Limb (tissue), 2 donors: ENCODE measurements around the gene PRAMEF5.
"Not testable (repeated sequence)": the region's sequence is repeated elsewhere in the genome, so short reads cannot be mapped to it uniquely, and the experiment has no call there.

ENCODE experiments used
- DNase-seq, 2 donors: peaks; one replicate each; pipeline ENCODE4 v3.0.0-alpha.2; 2016; ENCODE audit errors: extremely low spot score in 2 of 2

The PRAMEF5 gene

DNA sequence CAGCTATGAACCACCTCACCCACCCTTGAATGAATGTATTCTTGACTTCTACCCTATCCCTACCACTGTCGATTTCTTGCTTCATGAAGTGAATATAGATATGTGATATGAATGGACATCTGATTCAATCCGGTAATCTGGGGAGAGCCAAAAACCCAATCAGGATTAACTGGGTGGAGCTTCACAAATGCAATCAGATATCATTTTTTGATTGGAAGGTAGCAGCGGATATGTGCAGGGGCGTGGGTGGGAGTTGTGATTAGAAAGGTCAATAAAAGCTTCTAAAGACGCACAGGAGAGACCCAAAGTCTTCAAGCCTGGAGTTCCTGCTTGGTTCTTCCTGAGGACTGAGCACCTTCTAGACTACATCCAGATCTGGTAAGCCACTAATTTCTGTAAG, at the start of gene PRAMEF5:
Gene PRAMEF5, plus strand, starts transcription at position 301 of the 400 bp plus-strand sequence. CDS start 5,071 bp downstream, outside the sequence.
- DNase-seq = not testable (repeated sequence)

DNA sequence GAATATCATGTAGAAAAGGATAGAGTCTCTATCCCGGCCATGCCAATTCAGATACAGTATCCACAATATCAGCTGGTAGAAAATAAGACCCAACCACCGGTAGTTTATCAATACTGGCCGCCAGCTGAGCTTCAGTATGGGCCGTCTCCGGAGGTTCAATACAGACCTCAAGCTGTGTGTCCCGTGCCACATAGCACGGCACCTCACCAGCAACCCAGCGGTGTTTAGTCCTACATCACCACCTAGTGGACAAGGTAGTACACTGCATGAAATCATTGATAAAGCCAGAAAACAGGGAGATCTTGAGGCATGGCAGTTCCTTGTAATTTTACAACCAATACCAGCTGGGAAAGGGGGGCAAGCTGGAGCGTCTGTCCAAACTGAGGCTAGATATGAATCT, 45.3 kb upstream of the PRAMEF5 start:
- DNase-seq = not testable (repeated sequence)

GRCh38 chr1:13216619-13217018, 37.4 kb upstream of the PRAMEF5 start:
- not testable (repeated sequence) for DNase-seq

- DNase-seq = not testable (repeated sequence)
Measured at GRCh38 chr1:13219203-13219602, 34.8 kb upstream of the PRAMEF5 start.

DNA sequence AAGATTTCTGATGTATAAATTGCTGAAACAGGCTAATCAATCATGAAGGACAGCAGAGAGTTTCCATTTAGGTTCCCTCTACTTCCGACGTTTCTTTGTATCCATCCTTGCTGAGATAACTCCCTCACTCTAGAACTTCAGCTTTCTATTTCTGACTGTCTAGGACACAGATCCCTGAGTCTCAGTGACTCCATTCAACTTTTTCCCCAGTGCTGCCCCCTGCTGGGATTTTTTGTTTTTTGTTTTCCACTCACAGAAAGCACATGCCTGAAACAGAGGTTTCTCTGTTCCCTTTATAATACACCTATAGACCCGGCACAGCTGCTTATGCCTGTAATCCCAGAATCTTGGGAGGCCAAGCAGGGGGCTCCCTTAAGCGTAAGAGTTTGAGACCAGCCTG, 31.2 kb upstream of the PRAMEF5 start:
- not testable (repeated sequence) for DNase-seq

DNA sequence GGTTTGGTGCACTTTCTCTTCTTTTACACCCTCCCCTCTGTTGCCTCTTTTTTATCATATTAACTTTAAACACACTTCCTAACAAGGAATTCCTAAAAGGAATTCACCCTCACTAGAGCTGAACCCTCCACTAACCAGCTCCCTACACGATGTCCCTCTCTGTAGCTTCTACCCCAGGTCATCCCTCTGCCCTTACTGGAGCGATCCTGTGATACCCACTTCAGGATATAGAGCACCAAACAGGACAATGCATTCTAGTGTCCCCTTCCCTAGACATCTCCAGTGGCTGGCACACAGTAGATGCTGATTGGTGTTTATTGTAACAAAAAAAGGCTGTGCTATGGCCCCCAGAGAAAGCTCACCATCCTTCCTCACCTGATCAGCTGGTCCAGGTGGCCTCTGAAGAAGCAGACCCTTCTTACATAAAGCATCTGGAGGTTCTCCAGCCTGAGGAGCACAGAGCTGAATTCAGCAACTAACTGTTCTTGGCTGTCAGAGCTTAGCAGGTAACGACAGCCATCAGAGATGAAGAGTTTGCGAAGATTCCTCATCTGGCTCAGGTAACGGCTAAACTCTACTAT, 29.4 kb upstream of the PRAMEF5 start:
- no peak for DNase-seq

- DNase-seq = not testable (repeated sequence)
Measured at GRCh38 chr1:13225675-13226204, 28.3 kb upstream of the PRAMEF5 start, which contains the start of gene PRAMEF18. TSS of gene PRAMEF18 (minus strand) at chr1:13226154. CDS start at chr1:13226106, 48 bp downstream.

GRCh38 chr1:13227271-13228055, 26.5 kb upstream of the PRAMEF5 start:
- not testable (repeated sequence) for DNase-seq

- DNase-seq = no peak
Measured at GRCh38 chr1:13228343-13228781, 25.6 kb upstream of the PRAMEF5 start.

DNA sequence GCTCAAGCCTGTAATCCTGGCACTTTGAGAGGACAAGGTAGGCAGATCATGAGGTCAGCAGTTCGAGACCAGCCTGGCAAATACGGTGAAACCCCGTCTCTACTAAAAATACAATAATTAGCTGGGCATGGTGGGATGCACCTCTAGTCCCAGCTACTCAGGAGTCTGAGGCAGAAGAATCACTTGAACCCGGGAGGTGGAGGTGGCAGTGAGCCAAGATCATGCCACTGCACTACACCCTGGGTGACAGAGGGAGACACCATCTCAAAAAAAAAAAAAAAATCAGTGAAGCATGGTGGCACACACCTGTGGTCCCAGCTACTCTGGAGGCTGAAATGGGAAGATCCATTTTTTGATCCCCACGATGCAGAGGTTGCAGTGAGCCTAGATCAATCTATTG, 23.9 kb upstream of the PRAMEF5 start:
- DNase-seq = not testable (repeated sequence)

DNA sequence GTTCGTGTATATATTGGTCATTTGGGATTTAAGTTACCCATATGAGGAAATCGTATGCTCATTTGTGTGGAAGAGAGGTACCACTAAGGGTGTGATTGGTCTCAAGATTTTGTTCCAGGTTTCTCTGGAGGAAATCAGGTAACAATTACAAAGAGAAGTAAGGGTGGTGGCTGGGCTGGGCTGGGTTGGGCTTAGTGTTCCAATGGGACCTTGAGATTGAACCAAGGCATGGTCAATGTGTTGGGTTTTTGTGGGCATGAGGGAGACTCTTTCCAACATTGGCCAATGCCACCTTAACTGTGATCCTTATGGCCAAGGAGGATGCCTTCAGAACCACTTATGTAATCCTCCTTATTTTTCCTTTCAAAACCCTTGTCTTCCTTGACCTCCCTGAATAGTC, 23.4 kb upstream of the PRAMEF5 start:
- DNase-seq = not testable (repeated sequence)

DNA sequence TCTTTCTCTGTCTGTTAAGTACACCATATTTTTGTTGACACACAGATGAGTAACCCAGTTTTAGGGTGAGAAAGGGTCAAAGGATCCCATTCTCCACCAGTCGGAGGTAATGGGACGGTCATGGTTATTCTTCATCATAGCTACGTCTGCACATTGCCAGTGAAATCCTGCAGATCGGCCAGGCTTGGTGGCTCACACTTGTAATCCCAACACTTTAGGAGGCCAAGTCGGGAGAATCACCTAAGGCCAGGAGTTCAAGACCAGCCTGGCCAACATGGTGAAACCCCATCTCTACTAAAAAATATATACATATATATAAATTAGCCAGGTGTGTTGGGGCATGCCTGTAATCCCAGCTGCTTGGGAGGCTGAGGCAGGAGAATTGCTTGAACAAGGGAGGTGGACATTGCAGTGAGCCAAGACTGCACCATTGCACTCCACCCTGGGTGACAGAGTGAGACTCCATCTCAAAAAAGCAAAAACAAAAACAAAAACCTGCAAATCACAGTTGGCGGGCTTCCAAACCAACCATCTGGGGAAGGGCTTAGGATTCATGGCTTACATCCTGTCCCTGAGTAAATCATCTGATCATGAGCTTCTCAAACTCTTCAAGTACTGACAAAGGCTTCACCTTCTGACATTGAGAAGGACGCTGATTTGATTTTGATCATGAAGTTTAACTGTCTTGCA, 22.8 kb upstream of the PRAMEF5 start:
- not testable (repeated sequence) for DNase-seq

- not testable (repeated sequence) for DNase-seq
Measured at GRCh38 chr1:13232056-13232455, 21.9 kb upstream of the PRAMEF5 start.

GRCh38 chr1:13234057-13234456, 19.9 kb upstream of the PRAMEF5 start:
- DNase-seq = not testable (repeated sequence)

DNA sequence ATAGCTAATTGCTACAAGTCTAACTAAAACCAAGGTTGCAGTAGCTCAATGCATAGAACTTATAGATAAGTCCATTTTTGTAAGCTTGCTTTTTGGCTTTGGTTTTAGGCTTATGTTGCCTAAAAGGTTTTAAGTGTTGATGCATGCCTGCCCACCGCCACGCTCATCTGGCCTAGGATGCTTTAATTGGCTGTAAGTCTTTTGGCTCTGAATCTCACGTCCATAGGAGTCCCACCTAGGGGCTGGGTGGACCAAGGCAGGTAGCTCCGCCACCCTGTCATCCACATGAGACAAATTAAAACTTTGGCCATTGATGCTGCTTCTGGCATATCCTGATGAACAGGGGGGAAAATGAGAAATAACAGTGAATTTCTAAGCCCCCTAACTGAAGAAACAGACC, 16.4 kb upstream of the PRAMEF5 start:
- DNase-seq = not testable (repeated sequence)

DNA sequence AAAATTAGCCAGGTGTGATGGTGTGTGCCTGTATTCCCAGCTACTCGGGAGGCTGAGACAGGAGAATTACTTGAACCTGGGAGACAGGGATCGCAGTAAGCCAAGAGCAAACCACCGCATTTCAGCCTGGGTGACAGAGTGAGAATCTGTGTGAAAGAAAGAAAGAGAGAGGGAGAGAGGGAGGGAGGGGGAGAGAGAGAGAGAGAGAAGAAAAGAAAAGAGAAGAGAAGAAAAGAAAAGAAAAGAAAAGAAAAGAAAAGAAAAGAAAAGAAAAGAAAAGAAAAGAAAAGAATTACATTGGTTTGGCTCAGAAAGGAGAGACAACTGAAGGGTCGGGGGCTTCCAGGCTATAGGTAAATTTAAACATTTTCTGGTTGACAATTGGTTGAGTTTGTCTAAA, 14.4 kb upstream of the PRAMEF5 start:
- DNase-seq = not testable (repeated sequence)

GRCh38 chr1:13243536-13244263, 10.3 kb upstream of the PRAMEF5 start:
- not testable (repeated sequence) for DNase-seq

DNA sequence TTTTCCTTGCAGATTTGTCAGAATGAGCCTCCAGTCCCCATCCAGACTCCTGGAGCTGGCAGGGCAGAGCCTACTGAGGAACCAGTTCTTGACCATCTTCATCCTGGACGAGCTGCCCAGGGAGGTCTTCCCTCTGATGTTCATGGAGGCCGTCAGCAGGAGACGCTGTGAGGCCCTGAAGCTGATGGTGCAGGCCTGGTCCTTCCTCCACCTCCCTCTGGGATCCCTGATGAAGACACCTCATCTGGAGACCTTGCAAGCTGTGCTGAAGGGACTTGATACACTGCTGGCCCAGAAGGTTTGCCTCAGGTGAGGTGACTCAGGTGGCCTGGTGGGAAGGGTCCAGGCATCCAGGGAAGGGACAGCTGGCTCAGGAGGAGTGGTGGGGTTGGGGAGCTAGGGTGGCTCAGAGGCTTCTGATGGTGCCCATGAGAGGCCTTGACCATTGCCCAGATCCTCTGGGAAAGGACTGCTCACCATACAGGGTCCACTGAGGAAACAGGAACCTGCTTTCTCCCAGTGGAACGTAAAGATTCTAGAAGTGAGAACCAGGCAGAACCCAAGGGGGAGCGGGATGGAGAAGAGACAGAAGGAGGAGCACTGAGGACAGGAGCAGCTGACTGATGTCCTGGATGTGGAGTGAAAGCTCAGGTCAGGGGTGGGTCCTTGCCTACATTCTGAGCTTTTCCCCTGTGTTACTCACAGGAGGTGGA, 8.0 kb upstream of the PRAMEF5 start:
- DNase-seq = not testable (repeated sequence)

- DNase-seq = not testable (repeated sequence)
Measured at GRCh38 chr1:13246554-13246871, 7.5 kb upstream of the PRAMEF5 start.

GRCh38 chr1:13247122-13247521, 6.9 kb upstream of the PRAMEF5 start:
- not testable (repeated sequence) for DNase-seq

GRCh38 chr1:13265124-13265523, 11.1 kb downstream of the PRAMEF5 start:
- not testable (repeated sequence) for DNase-seq
